Activated CD8-positive, alpha-beta T cell treated with anti-CD3 and anti-CD28 coated beads, Interleukin-2, amount 10 ng/mL, durations not matched to agents 7 days and 5 days (primary cell): Measurements from ENCODE around the gene DDC. TPM values are rescaled to one million over a fixed set of nuclear protein-coding genes. Genes with fewer than 3 reads are reported as not detected.
"Not testable (repeated sequence)": the region's sequence is repeated elsewhere in the genome, so short reads cannot be mapped to it uniquely, and the experiment has no call there.

Experiments
- ATAC-seq: fragments of 150-1000 bp; cut with Tn5 transposase; one replicate; pipeline ENCODE4 v1.10.0; 2021; ENCODE audit warnings: moderate library complexity
- CTCF ChIA-PET: fragments of 350-600 bp; sonication (Branson Sonifier 250); formaldehyde crosslinking; loops from one replicate; lab custom pipeline; 2021; ENCODE audit warnings: antibody characterized with exemption; lab: Charles Lee
- POLR2A ChIA-PET: fragments of 350-600 bp; sonication (Branson Sonifier 250); formaldehyde crosslinking; loops from one replicate; lab custom pipeline; 2021; ENCODE audit warnings: antibody characterized with exemption; lab: Charles Lee
- DNase-seq: peaks from one replicate; pipeline ENCODE4 v3.0.0-alpha.2; 2020
- H3K27ac Mint-ChIP-seq: one replicate; pipeline ENCODE4 v1.8.0; 2021; ENCODE audit warnings: mild to moderate bottlenecking, mixed read lengths
- H3K27me3 Mint-ChIP-seq: one replicate; pipeline ENCODE4 v1.8.0; 2021; ENCODE audit warnings: low read depth, mixed read lengths
- H3K36me3 Mint-ChIP-seq: one replicate; pipeline ENCODE4 v1.8.0; 2021; ENCODE audit warnings: low read depth, mixed read lengths
- H3K4me1 Mint-ChIP-seq: one replicate; pipeline ENCODE4 v1.8.0; 2021; ENCODE audit warnings: low read depth, mixed read lengths
- H3K4me3 Mint-ChIP-seq: one replicate; pipeline ENCODE4 v1.8.0; 2021; ENCODE audit warnings: mild to moderate bottlenecking, mixed read lengths
- H3K9me3 Mint-ChIP-seq: one replicate; pipeline ENCODE4 v1.8.0; 2022; ENCODE audit warnings: mixed read lengths; ENCODE audit not compliant: insufficient read depth
- total RNA-seq, 2 experiments: library from RNA; stranded (reverse); gene quantifications; one replicate each; pipeline ENCODE4 v1.2.3, GENCODE V29; 2021

The DDC gene
- total RNA-seq, 2 experiments from 2014 or later = not detected

DNA sequence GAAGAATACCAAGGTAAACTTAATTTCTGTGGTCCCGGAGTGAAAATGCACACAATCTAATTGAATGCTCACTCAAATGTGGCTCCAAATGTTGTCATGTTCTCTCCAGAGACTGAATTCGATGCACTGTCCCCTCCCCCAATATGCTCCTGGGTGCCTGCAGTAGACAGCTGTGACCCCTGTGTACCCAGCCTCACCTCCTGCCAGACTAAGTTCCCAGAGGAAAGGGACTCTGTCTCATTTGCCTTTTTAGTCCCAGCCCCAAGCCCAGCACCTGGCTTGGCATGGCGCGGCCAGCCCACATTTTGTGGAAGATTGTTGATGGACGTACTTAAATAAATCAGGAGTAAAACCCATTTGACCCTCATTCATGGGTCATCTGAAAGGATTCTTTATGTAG, 93.2 kb downstream of the DDC start:
- ATAC-seq = no peak
- no peak overlapping the region for H3K4me3 Mint-ChIP-seq
- no peak for DNase-seq
- CTCF ChIA-PET = no interaction called here
- H3K36me3 Mint-ChIP-seq = no peaks in the 10 kb centered on the region
- no peaks in the 10 kb centered on the region for H3K9me3 Mint-ChIP-seq
- H3K27me3 Mint-ChIP-seq = peaks cover 2% of the 10 kb centered on the region
- peaks cover 10% of the 10 kb centered on the region for H3K4me1 Mint-ChIP-seq
- POLR2A ChIA-PET = no interaction called here
- H3K27ac Mint-ChIP-seq = no peak overlapping the region

DNA sequence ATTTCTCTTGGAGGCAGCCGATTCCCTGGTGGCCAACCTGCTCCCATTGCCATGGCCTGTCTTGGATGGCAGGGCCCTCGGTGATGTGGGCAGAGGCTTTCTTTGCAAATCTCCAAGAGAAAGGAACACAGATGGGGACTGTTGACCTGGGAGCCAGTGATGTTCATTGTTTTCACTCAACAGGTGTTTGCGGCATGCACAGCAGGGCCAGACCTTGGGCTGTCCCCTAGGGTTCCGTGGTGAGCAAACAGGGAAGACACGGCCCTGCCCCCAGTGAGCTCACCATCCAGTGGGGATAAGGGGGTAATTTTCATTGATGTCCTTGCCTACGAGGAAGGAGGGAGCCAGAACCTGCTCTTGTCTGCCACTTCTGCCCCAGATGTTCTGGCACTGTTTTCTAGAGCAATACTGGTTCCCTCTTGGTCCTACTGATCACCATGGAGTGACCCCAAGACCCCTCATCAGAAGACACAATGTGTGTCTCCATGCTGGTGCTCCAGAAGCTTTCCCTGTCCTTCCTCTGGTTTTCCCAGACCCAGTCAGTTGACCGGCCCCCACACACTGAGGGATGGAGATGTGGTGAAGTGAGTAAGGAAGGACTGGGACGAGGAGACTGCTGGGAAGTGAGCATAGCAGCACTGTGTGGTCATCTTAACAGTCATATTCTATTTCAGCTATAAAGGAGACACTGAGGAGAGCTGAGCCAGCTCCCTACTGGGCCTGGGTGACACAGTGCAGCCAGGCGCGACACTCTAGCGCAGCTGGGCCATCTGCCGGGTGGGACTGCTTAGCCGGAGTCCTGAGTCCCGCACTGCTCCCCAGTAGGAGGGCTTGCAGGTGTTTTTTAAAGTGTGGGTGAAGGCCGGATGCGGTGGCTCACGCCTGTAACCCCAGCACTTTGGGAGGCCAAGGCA, 94.7 kb downstream of the DDC start:
- Mint-ChIP-seq H3K4me3 (no peak overlapping the region), H3K4me1 (peaks cover 10% of the 10 kb centered on the region), H3K27me3 (peaks cover 2% of the 10 kb centered on the region), H3K36me3 (no peaks in the 10 kb centered on the region), H3K27ac (no peak overlapping the region), H3K9me3 (no peaks in the 10 kb centered on the region)
- ChIA-PET CTCF (interaction anchor here (1.0 to 4.7 kb wide), 2 partner anchors 163 to 207 kb away, joined by 3 to 102 read pairs; no protein-coding TSS in a partner anchor), POLR2A (no interaction called here)
- DNase-seq (no peak), ATAC-seq (no peak)

- Mint-ChIP-seq H3K27me3 (peaks cover 2% of the 10 kb centered on the region), H3K9me3 (no peaks in the 10 kb centered on the region), H3K4me3 (no peak overlapping the region), H3K27ac (no peak overlapping the region), H3K4me1 (peaks cover 10% of the 10 kb centered on the region), H3K36me3 (no peaks in the 10 kb centered on the region)
- no peak for DNase-seq
- ChIA-PET POLR2A (no interaction called here), CTCF (interaction anchor here (0.9 to 4.7 kb wide), 12 partner anchors 12 to 693 kb away, joined by 3 to 102 read pairs (median 9); no protein-coding TSS in a partner anchor)
- no peak for ATAC-seq
Measured at GRCh38 chr7:50469181-50469580, 96.0 kb downstream of the DDC start.

DNA sequence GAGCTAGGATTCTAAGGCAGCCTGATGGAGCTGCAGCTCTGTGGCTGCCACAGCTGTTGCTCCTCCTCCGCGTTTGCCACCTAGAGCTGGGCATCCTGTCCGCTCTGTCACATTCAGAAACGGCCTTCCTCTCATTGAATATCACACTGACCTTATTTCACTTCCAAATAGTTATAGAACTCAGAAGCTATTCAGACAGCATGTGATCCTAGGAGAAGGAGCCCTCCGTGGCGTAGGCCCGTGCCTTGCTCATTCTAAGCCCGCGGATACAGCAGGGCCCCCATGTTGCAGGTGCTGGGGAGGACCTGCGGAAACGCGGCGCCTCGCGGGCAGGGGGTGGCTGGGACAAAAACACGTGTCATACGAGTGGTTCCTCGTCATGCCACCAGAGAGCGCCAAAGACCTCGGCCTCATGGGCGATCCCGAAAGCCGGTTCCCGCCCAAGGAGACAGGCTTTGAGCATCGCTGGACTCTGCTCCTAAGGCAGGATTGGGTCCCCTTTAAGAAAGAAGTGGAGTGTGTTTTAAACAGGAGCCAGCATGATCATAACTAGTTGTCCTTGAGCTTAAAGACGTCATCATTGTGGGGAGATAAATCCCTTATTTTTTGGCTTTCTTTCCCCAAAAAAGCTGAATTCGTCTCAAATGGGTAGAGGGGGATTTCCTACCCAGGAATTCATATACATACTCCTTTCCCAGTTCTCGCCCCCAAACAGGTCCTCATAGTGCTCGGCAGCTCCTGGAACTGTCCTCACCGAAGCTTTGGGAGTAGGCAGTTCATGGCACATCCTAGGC, 97.2 kb downstream of the DDC start:
- ATAC-seq (peak; percentile 96), DNase-seq (peak; percentile 88)
- H3K27me3 Mint-ChIP-seq = peaks cover 4% of the 10 kb centered on the region
- peaks cover 10% of the 10 kb centered on the region for H3K4me1 Mint-ChIP-seq
- no peaks in the 10 kb centered on the region for H3K36me3 Mint-ChIP-seq
- peak overlapping the region; percentile 71 for H3K27ac Mint-ChIP-seq
- no peaks in the 10 kb centered on the region for H3K9me3 Mint-ChIP-seq
- H3K4me3 Mint-ChIP-seq = peak overlapping the region; percentile 47
- CTCF ChIA-PET = interaction anchor here (0.6 to 4.7 kb wide), 63 partner anchors 8 to 694 kb away, joined by 3 to 102 read pairs (median 4); partner anchors contain the start of gene FIGNL1
- POLR2A ChIA-PET = interaction anchor here (0.6 kb wide), 1 partner anchor 163 kb away, joined by 3 read pairs; no protein-coding TSS in a partner anchor

- DNase-seq (no peak), ATAC-seq (no peak)
- ChIA-PET POLR2A (no interaction called here), CTCF (interaction anchor here (0.6 to 4.7 kb wide), 37 partner anchors 9 to 695 kb away, joined by 3 to 102 read pairs (median 4); no protein-coding TSS in a partner anchor)
- H3K27me3 Mint-ChIP-seq = peaks cover 4% of the 10 kb centered on the region
- peaks cover 10% of the 10 kb centered on the region for H3K4me1 Mint-ChIP-seq
- H3K36me3 Mint-ChIP-seq = no peaks in the 10 kb centered on the region
- no peak overlapping the region for H3K27ac Mint-ChIP-seq
- no peaks in the 10 kb centered on the region for H3K9me3 Mint-ChIP-seq
- no peak overlapping the region for H3K4me3 Mint-ChIP-seq
Measured at GRCh38 chr7:50466815-50467585, 98.2 kb downstream of the DDC start.

DNA sequence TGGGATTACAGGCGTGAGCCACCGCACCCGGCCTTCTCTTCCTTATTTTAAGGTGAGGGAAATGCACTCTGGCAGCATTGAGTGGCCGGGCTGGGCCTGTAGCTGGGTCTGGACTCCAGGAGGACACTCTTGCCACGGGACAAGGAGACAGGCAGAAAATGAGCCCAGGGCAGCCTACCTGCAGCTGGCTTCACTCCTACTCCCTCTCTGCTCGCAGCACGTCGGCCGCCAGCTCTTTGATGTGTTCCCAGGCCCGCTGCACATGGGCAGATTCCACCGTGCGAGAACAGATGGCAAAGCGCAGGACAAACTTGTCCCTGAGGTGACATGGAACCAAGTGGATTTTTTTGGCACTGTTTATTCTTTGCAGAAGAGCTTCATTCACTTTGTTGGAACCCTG, 102.2 kb downstream of the DDC start:
- peaks cover 8% of the 10 kb centered on the region for H3K4me1 Mint-ChIP-seq
- ATAC-seq = no peak
- no peak overlapping the region for H3K4me3 Mint-ChIP-seq
- DNase-seq = no peak
- H3K36me3 Mint-ChIP-seq = no peaks in the 10 kb centered on the region
- H3K9me3 Mint-ChIP-seq = no peaks in the 10 kb centered on the region
- H3K27me3 Mint-ChIP-seq = peaks cover 6% of the 10 kb centered on the region
- ChIA-PET CTCF (interaction anchor here (0.5 to 2.0 kb wide), 2 partner anchors 12 to 370 kb away, joined by 3 to 5 read pairs; partner anchors contain the start of gene FIGNL1), POLR2A (no interaction called here)
- H3K27ac Mint-ChIP-seq = no peak overlapping the region

GRCh38 chr7:50462361-50462760, 102.8 kb downstream of the DDC start:
- ChIA-PET CTCF (interaction anchor here (2.0 kb wide), 1 partner anchor 370 kb away, joined by 5 read pairs; no protein-coding TSS in a partner anchor), POLR2A (interaction anchor here (0.9 kb wide), 1 partner anchor 13 kb away, joined by 3 read pairs; no protein-coding TSS in a partner anchor)
- ATAC-seq (no peak), DNase-seq (no peak)
- H3K4me1 Mint-ChIP-seq = peaks cover 1% of the 10 kb centered on the region
- H3K27me3 Mint-ChIP-seq = peaks cover 8% of the 10 kb centered on the region
- no peak overlapping the region for H3K27ac Mint-ChIP-seq
- H3K9me3 Mint-ChIP-seq = no peaks in the 10 kb centered on the region
- H3K36me3 Mint-ChIP-seq = no peaks in the 10 kb centered on the region
- no peak overlapping the region for H3K4me3 Mint-ChIP-seq

DNA sequence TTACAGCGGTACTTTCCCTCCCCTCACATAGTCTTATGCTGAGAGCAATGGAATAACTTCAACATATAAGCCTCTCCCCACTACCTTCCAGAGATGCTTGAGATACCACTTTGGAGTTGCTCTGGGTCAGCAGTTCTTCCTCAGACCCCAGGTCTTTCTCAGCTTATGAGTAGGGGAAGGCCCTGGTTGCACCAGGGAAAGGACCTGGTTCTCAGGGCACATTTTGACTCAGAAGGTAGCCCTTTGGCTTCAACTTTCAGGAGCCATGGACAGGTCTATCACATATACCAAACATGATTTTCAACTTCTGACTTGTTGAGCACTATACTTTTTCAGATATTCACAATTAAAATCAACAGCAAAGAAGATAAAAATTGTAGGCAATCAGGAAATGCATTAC, 103.5 kb downstream of the DDC start:
- Mint-ChIP-seq H3K27me3 (peaks cover 12% of the 10 kb centered on the region), H3K36me3 (no peaks in the 10 kb centered on the region), H3K27ac (no peak overlapping the region), H3K4me1 (no peaks in the 10 kb centered on the region), H3K4me3 (no peak overlapping the region), H3K9me3 (no peaks in the 10 kb centered on the region)
- ATAC-seq (no peak), DNase-seq (no peak)
- POLR2A ChIA-PET = no interaction called here
- CTCF ChIA-PET = no interaction called here

GRCh38 chr7:50459183-50459582, 106.0 kb downstream of the DDC start:
- H3K9me3 Mint-ChIP-seq, DNase-seq, H3K27ac Mint-ChIP-seq, ATAC-seq, CTCF ChIA-PET, POLR2A ChIA-PET, H3K4me3 Mint-ChIP-seq, H3K36me3 Mint-ChIP-seq, H3K4me1 Mint-ChIP-seq: not testable (repeated sequence)
- H3K27me3 Mint-ChIP-seq = peaks cover 18% of the 10 kb centered on the region

- CTCF ChIA-PET = not testable (repeated sequence)
Measured at GRCh38 chr7:50458651-50459050, 106.6 kb downstream of the DDC start.

More at GRCh38 chr7:50458651-50459050, 106.6 kb downstream of the DDC start:
- H3K27me3 Mint-ChIP-seq = peaks cover 19% of the 10 kb centered on the region
- H3K4me1 Mint-ChIP-seq, POLR2A ChIA-PET, ATAC-seq, H3K4me3 Mint-ChIP-seq, DNase-seq, H3K36me3 Mint-ChIP-seq, H3K9me3 Mint-ChIP-seq, H3K27ac Mint-ChIP-seq: not testable (repeated sequence)
